Dedifferentiated amniotic fluid mesenchymal stem cell (primary cell): ENCODE results near the gene PAPPA.
A peak's percentile ranks its signal among the peaks of the same experiment; 100 is the strongest.

Experiments
- DNase-seq: peaks from one replicate; pipeline ENCODE4 v3.0.0-alpha.2; 2016; ENCODE audit errors: extremely low spot score

Gene PAPPA

GRCh38 chr9:116232424-116233159 lies 79.0 kb downstream of the PAPPA start:
- DNase-seq: peak; percentile 17

DNA sequence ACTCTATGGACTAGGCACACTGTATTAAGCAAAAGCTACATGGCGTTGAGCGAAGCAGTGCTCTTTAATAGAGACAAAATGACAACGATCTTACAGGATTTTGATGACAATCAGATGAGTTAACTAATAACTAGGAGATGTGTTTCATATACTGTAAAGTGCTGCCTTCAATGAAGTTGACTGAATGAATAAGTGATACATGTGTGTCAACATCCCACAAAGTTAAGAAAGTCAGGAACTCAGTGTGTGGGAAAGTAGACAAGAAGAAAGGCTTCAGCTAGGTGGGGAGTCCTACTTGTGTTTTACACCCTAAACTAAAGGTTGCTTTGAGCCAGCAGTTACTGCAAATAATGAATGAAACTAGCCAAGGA lies 79.6 kb downstream of the PAPPA start:
- no peak for DNase-seq

GRCh38 chr9:116234081-116234480 lies 80.5 kb downstream of the PAPPA start:
- DNase-seq: peak; percentile 96

DNA sequence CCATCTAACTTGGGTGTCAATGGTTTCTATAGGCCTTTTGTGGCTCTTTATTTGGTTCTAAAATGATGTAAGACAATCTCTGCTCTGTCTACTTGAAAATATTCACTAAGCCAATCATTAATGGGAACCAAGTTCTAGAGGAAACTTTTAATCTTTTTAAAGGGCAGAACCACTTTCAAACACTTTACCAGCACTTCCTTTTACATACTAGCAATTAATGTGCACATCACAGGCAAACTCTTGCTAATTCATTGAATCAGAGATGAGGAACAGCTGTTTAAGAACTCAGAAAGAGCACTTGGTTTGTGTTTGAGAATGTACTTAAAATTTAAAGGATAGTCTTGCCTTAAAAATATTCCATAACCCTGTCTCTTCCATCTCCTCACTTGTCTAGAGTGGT lies 83.4 kb downstream of the PAPPA start:
- no peak for DNase-seq

DNA sequence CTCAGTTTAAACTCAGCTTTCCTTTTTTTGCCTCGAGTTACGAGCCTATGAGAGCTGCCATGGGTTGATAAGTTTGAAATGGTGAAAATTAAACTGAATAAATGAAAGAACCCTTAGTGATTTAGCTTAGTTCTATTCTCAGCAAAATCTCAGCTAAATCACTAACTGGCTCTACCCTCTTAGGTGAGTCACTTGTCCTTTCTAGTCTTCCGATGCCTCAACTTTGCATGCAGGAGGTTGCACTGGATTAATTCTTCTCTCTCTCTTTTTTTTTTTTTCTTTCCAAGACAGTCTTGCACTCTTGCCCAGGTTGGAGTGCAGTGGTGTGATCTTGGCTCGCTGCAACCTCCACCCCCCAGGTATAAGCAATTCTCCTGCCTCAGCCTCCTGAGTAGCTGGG lies 83.9 kb downstream of the PAPPA start:
- no peak for DNase-seq

DNA sequence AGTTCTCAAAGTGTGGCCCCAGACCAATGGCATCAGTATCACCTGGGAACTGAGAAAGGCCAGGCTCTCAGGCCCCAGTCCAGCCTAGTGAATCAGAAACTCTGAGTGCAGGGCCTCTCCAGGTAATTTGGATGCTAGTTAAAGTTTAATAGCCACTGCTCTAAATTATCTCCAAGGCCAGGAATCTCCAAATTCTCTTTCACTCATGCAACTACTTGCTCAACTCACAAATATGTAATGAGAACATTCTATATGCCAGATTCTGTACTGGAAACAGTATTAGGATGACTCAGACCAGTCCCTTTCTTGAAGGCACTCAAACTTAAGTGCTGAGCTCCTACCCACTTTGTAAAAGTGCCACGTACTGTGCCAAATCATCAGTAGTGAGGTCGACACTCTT lies 84.6 kb downstream of the PAPPA start:
- peak; percentile 88 for DNase-seq

DNA sequence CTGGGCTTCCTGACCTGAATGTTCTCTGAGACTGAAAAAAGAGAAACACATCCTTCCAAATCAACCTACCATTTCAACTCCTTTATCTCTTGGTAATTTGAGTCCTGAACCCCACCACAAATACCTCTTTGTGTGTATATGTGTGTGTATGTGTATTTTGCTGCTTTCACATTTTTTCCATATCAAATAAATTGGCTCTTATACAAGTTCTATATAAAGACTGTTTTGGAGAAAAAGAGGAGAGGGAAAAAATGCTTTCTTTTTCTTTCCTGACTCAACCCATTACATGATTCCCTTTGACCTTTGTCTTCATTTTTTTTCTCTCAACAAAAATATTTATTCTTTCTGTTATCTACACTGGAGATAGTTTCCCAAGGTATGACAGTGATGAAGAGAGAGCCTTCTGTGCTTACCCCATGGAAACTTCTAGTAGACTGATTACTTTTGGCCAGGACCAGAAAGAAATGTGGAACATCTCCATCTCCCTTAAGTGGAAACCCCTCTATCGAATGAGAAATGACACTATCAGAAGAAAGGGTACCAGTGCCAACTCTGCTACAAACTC lies 85.3 kb downstream of the PAPPA start:
- no peak for DNase-seq

GRCh38 chr9:116243708-116244107 lies 90.1 kb downstream of the PAPPA start:
- DNase-seq: no peak

DNA sequence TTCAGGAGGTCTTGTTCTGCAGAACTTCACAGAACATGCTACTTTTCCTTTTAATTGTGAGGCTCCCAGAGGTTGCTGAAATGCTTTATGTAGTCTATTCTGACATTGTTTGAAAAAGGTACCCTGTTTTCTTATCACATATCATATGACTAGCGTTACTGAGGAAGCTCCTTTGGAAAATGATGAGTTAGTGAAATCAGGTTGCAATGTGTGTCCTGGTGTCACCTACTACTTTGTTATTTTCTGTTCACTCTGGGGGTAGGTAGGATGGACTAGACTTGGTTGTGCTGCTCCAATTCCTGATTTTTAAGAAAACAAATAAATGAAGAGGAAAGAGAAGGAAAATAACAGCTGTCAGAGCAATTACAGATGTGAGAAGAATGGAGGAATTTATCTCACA lies 93.7 kb downstream of the PAPPA start:
- no peak for DNase-seq

DNA sequence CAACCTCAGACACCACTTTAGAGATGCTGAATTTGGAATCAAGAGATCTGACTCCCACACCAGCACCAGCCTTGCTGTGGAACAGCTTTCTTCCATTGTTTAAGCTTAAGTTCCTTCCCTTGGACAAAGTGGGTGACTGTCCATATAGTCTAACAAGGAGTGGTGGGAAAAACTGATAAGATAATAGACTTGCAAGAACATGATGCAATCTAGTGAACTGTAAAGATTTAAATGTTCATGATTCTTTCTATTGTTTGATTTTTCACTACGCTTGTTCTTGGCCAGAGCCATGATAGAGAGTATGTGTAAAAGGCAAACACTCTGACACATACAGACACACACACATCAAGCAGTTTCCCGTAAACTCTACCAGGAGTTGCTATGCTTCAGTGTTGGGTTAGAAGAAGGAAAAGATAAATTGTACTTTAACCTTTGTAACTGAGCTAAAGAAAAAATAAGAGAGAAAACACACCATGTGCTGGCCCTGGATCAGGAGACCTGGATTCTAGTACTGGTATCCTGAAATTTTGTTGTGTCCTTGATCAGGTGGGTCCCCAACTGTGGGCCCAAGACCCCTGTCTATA lies 94.3 kb downstream of the PAPPA start:
- DNase-seq: no peak

GRCh38 chr9:116250891-116251290 lies 97.3 kb downstream of the PAPPA start:
- DNase-seq: no peak

DNA sequence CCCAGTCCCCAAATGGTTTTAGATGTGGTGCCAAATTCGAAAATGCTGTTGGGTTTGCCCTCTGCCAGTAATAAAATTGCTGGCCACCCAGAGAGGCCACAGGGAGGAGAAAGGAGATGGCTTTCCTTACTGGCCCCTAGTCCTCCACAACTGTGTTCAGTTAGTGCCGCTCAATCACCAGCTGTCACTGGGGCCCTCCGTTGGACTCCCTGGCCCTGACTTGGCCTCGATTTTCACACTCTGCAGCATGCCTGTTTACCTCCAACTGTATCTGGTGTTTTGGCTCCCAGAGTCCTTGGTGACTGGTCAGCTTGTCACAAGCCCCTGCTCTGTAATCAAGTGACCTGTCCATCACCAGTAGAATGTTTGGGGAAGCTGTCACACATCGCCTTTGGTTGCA lies 97.8 kb downstream of the PAPPA start:
- DNase-seq: no peak

DNA sequence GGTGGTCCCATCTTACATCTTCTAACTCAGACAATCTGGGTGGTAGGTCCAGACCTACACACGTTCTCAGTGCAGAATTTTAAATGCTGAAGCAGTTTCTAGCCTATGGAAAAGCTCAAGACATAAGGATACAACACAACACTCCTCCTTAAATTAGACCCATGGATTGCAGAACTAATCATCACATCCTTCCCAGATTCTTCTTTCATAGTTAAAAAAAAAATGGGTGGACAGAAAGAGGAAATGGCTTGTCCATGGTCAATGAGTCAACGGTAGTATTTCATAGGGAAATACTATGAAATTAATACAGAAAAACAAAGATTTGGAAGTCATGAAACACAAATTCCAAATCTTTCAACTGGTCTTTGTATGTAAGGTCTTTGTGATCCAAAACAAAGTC lies 106.9 kb downstream of the PAPPA start:
- no peak for DNase-seq

DNA sequence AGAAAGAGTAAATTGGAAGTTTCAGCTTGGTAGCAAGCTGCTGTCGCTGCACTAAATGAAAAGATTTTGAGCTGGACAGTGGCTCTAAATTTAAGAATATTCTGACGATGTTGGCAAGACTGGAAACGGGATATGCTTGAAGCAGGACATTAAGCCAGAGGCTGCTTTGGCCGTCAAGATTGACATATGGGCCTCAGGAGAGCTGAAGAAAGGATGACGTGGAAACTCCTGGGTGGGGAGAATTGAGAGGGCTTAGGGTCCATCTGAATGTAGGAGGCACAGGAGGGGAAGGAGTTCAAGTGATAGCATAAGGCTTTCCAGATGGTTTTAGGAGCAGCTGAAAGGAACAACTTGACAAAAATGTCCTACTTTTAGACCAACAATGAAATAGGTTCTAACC lies 108.9 kb downstream of the PAPPA start:
- no peak for DNase-seq

- DNase-seq: no peak
Measured at GRCh38 chr9:116264361-116264760, 110.8 kb downstream of the PAPPA start.

DNA sequence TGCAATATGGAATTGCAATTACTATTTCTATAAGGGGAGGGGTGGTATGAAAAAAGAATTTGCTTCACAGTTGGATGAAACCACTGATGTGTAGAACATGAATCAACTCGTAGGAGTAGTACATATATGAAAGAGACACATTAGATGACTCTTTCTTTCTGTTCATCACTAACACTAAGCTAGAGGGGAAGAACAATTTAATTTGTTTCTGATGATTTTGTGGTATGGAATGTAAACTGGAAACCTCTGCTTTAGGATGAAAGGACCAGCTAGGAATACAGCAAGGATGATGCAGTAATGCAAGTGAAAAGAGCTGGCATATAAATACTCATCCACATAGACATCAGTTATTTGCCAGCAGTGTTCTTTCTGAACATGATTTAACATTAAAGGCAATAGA lies 113.4 kb downstream of the PAPPA start:
- no peak for DNase-seq

GRCh38 chr9:116269250-116269649 lies 115.7 kb downstream of the PAPPA start:
- DNase-seq: no peak

DNA sequence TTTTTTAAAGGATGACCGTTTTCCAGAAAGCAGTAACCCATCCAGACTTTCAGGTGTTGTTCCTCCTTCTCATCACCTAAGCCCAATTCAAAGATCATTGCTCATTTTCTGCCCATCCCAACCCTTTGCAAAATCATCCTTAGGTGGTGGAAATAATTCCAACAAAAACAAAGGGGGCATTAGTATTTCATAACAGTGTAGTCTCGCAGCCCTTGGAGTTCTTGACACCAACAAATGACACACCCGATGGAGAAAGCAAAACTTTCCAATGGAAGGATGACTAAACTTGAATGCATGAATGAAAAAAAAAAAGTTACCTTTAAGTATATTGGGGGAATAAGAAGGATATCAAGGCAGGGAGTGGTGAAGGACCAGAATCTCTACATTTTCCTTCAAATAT lies 117.0 kb downstream of the PAPPA start:
- no peak for DNase-seq

- DNase-seq: no peak
Measured at GRCh38 chr9:116271340-116271739, 117.7 kb downstream of the PAPPA start.

- no peak for DNase-seq
Measured at GRCh38 chr9:116271991-116272390, 118.4 kb downstream of the PAPPA start.

DNA sequence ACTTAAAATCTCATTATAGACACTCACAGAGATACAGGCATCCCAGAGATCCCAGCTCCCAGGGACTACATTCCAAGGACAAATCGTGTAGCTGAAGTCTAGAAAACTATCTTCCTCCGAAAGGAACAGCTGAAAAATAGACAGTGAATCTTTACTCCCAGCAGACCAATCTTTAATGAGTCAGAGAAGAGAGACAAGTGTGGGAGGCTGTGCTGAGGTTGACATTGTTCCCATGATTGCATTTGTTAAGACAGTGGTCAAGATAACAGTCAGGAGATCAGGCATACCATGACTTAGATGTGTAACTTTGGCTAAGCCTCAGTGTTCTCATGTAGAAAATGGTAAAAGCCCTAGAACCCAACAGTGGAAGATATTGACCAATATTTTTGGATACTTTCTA lies 120.7 kb downstream of the PAPPA start:
- DNase-seq: no peak

DNA sequence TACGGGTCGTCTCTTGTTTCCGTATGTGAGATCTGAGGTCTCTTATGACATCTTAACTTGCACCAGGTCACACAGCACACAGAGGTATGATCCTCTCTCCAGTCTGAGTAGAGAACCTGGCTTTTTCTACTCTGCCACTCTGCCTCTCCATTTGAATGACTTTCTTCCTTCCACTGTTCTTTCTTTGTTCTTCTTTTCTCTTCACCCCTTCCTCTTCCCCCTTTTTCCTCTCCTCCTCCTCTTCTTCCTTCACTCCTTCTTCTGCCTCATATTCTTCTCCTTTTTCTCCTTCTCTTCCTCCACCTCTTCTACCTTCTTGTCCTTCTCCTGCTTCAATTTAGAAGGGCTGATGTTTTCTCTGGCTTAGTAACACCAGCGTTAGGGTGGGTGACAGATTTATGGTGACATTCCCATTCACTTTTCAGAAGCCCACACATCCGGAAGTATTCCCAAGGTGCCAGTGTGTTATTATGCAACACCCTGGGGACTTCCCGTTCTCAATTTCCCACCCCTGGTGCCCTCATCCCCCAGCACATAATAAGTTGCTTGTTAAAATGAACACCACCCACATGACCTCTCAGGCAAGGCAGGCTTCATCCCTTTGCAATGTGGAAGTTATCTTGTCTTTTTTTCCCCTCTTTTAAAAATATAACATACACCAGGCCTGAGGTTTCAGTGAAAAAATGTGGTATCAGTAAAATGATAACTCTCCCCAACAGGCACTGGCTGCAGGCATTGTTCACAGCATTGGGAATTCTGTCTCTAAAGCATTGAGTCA lies 122.0 kb downstream of the PAPPA start:
- no peak for DNase-seq

- DNase-seq: no peak
Measured at GRCh38 chr9:116276196-116276493, 122.6 kb downstream of the PAPPA start.
